ENCODE results near the gene PSMD1.
A peak's percentile ranks its signal among the peaks of the same experiment; 100 is the strongest.
"Not testable (repeated sequence)": the region's sequence is repeated elsewhere in the genome, so short reads cannot be mapped to it uniquely, and the experiment has no call there.

The PSMD1 gene

DNA sequence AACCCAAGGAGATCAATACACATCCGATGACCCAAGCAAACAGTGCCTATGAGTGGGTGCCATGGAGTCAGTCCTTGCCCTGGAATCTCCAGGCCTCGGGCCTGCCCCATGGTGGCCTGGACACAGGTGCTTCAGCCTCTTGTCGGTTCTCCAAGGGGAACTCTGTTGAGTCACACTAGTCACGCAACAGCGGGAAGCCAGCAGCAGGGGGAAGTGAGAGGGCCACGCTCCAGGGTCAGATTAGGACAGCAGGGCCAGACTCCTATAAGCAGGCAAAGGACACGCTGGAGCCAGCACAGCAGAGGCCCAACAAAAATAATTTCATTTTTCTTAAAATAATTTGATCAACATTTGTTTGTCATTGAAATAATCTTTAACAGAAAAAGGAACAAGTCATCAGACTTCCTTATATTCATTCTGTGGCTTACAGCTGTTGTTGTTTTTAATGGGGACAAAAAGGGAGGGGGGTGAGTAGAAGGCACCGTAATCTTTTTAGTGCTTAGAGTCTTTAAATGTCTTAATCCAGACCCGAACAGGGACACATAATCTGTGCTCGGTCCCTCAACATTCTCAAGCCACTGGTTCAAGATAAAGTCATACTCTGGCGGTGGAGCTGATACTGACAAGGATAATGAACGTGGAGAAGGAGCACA is 125.3 kb downstream of the PSMD1 start:
- no peak for DNase-seq (ENCODE audit: low spot score)

GRCh38 chr2:231182513-231182899 is 125.8 kb downstream of the PSMD1 start:
- DNase-seq (ENCODE audit: low spot score) (no peak), FAIRE-seq (no peak)

More for the DNA sequence above, 125.3 kb downstream of the PSMD1 start:
- FAIRE-seq, result no peak

DNA sequence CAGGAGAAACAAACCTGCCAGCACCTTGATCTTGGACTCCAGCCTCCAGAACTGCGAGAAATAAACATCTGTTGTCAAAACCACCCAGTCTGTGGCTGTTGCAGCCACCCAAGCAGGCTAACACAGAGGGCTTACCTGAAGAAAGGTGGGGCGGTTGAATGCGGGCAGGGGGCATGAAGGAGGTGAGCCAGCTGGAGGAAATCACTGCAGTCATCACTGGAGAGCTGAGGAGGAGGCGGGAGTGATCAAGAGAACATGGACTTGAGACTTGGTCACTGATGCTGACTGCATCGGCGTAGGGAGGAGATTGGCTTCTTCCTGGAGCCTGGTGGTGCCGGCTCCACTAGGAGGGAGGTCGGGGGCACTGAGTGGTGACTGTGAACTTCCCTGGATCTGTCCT is 127.2 kb downstream of the PSMD1 start:
- DNase-seq (ENCODE audit: low spot score), result no peak
- FAIRE-seq, result no peak

GRCh38 chr2:231184319-231184718 is 127.7 kb downstream of the PSMD1 start:
- DNase-seq (ENCODE audit: low spot score), result no peak
- FAIRE-seq, result no peak

GRCh38 chr2:231185050-231185725 is 128.5 kb downstream of the PSMD1 start:
- DNase-seq (ENCODE audit: low spot score) (no peak), FAIRE-seq (no peak)

GRCh38 chr2:231185886-231186285 is 129.2 kb downstream of the PSMD1 start:
- FAIRE-seq, result no peak
- DNase-seq (ENCODE audit: low spot score), result no peak

- DNase-seq (ENCODE audit: low spot score) (no peak), FAIRE-seq (no peak)
Measured at GRCh38 chr2:231186325-231186724, 129.7 kb downstream of the PSMD1 start.

DNA sequence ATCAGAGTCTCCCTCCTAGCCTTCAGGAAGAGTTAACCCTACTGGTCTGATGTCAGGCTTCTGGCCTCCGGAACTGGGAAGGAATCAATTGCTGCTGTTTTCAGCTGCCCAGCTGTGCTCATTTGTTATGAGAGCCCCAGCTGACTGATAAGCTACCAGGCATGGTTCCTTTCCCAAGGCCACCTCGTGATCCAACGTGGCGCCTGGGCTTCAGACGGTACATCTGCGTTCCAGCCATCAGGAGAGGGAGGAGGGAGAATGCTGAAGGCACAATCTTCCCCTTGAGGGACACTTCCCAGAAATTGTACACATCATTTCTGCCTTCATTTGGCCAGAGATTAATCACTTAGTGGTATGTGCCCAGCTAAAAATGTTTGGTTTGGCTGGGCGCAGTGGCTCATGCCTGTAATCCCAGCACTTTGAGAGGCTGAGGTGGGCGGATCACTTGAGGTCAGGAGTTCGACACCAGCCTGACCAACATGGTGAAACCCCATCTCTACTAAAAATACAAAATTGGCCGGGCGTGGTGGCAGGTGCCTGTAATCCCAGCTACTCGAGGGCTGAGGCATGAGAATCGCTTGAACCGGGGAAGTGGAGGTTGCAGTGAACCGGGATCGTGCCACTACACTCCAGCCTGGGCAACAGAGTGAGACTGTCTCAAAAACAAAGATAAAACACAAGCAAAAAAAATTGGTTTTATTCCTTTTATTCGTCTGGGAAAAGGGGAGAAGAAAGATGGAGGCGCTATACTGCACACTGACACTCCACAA is 131.3 kb downstream of the PSMD1 start:
- FAIRE-seq, result no peak
- no peak for DNase-seq (ENCODE audit: low spot score)

DNA sequence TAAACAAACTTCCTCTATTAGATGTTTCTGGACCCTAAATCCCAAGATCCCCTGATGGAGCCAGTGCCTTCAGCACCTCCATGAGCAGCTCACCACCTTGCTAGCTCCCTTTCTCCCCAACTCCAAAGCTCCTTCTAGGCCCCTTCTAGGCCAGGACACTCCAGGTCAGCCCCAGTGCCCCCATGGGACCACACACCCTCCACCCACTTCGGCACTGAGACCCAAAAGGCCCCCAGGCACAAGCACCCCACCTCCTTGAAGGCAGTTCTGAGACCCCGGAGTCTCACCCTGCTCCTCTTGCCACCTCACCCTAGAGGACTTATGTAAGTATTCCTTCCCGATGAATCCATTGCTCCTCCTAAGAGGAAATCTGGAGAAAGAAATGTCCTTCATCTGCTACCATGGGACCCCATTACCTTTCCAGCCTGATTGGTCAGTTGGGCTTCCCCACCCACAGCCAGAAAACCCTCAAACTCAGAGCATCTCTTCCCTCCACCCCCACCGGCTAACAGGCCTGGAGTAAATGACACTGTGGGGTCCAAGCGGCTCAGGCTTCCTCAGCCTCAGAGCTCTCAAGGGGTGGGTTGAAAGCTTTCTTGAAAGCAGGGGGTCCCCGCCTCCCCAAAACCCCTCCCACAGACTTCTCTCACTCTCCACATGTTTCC is 132.0 kb downstream of the PSMD1 start:
- DNase-seq (ENCODE audit: low spot score) (no peak), FAIRE-seq (no peak)

DNA sequence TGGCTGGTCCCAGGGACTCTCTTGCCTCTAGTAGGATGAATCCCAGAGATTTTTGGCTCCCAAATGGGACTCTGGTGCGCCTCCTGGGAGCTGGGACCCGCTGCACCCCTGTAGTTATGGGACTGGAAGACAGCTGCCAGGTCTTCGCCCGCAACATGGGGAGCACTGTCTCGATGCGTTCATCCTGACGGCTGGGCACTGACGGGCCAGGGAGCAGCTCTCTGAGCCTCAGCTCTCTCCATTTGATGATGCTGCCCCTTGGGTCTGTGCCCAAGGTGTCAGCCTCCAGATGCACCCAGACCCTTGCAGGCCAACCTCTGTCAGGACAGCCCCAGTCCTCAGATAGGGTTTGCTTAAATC is 132.5 kb downstream of the PSMD1 start:
- DNase-seq (ENCODE audit: low spot score) (no peak), FAIRE-seq (no peak)

- FAIRE-seq, result no peak
Measured at GRCh38 chr2:231189571-231190495, 133.2 kb downstream of the PSMD1 start.

GRCh38 chr2:231190531-231191197 is 134.0 kb downstream of the PSMD1 start:
- DNase-seq (ENCODE audit: low spot score), result no peak

More at GRCh38 chr2:231189571-231190495, 133.2 kb downstream of the PSMD1 start:
- DNase-seq (ENCODE audit: low spot score), result no peak

DNA sequence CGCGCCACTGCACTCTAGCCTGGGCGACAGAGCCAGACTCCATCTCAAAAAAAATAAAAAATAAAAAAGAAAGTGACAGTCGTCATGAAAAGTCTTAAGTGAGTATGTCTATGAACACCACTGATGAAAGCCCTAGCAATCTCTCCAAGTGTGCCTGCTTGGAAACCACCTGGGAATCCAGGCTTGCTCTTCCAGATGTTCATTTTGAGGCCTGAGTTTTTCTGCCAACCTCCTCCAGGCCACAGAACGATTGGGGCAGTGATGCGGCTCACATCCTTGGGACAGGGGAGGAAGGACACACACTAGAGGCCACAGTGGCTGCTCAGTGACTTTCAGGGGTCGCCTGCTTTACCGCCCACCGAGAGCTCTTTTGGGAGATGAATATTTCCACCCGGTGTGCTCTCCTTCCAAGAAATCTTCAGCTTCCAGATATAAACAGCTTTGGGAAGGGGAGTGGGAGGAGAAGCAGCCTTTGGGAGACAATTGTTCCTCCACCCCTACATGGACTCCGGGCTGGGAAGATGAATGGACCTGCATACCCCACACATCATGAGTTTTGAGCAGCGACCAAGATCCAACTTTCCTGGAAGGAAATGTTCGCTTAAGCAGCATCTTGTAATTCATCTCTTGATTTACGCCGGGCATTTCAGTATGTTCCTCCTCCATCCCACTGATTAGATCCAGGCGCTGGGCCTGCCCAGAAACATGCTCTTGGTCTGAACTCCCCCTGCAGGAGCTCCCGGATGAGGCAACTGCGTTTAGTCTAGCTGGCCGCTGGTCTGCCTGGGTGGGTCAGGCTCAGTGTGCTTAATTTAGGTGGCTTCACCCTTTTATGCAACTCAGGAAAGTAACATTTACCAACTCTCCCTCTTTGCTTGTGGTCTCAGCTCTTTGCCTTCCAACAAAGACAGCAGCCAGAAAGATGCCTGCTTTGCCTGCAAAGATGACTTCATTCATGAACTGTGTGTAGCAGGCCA is 135.5 kb downstream of the PSMD1 start:
- FAIRE-seq (no peak), DNase-seq (ENCODE audit: low spot score) (peak; percentile 47)

More at GRCh38 chr2:231190531-231191197, 134.0 kb downstream of the PSMD1 start:
- no peak for FAIRE-seq

DNA sequence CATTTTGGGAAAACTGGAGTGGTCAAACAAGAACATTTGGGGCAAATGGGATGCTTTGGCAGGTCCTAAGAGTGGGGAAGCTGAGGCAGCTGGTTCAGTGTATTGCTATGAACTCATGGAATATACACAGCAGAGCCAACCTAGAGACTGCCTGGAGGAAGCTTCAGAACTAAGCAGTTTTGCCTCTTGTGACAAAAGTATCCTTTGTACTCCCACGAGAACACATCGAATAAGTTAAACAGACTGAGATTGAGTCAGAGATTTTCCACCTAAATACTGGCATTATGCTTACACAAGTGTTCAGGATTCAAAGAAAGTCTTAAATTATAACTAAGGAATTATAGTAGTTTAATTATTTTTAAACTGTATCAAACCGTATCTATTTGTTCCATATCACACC is 136.5 kb downstream of the PSMD1 start:
- FAIRE-seq (no peak), DNase-seq (ENCODE audit: low spot score) (no peak)

GRCh38 chr2:231196592-231196991 is 139.9 kb downstream of the PSMD1 start:
- no peak for DNase-seq (ENCODE audit: low spot score)
- FAIRE-seq, result no peak

GRCh38 chr2:231197196-231197595 is 140.5 kb downstream of the PSMD1 start:
- not testable (repeated sequence) for FAIRE-seq; DNase-seq (ENCODE audit: low spot score)

DNA sequence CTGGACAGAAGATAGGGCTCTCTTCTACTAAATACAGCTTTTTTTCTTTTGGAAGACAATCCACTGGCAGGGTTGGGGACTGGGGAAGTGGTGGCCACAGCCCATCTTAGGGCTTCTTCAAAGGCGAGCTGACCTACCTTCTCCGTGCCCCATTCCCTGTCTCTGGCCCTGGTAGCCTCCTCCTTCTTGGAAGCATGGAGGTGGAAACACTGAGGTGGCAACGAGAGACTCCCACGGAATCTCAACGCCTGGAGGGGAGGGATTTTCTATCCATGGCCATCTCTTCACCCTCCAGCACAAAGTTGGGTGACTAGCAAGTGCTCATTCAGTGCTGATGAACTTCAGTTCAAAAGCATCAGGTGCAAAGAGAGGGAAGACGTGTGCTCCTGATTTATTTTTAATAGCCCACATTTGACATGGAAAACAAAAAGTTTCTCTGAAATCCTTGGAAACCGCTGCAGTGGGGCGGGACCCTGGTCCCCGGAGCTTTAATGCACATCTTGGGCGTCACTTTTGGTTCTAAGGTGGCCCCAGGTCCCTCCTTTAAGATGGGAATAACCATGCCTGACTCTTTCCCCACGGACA is 141.1 kb downstream of the PSMD1 start:
- FAIRE-seq (no peak), DNase-seq (ENCODE audit: low spot score) (no peak)

DNA sequence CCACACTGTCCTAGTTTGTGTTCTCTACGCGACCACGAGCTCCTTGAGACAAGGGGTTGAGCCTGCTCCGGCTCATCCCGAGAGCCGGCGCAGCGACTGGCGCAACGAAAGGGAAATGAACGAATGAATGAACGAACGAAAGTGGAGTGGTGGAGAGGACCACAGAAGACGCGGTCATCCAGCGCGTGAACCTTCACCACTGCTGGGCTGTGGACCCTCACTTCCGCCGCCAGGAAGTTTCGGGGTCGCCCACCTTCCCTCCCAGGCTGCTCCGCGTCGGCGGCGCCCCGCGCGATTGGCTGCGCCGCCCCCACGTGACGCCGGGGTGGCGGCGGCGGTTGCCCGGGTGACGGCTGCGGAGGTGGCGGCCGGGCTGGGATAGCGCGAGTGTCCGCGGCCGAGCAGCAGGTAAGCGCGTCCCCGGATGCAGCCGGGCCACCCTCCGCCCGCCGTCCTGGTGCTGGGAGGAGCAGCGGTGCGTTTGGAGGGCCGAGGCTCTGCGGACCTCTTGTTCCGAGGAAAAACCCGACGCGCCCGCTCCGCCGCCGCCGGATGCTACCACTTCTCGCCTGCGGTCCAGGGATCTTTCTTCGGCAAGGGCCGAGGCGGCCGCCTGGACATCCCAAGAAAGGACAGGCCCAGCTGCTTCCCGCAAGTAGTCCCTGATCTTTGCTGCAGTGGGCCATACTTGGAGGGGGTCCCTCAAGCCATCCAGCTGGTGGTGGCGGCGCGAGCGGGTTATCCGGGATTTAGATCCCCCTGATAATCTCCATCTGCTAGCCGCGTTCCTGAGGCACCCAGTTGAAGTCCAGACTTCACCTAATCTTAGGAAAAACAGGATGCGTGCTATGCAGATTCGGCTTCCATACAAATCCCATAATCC is 141.9 kb downstream of the PSMD1 start, which contains the start of gene ARMC9:
Gene ARMC9 (plus strand): TSS at position 341 of the 883 bp plus-strand sequence. CDS start 7,608 bp downstream, outside the sequence.
- FAIRE-seq, result peak; percentile 27
- peak; percentile 97 for DNase-seq (ENCODE audit: low spot score)

Measured in urothelium cell line (cell line).